Dermis microvascular lymphatic vessel endothelial cell (primary cell): ENCODE measurements around the gene PRRT2. TPM values are rescaled to one million over a fixed set of nuclear protein-coding genes. Genes with fewer than 3 reads are reported as not detected.
"Not testable (repeated sequence)": the region's sequence is repeated elsewhere in the genome, so short reads cannot be mapped to it uniquely, and the experiment has no call there.

ENCODE experiments used
- DNase-seq, 2 donors: peaks; one replicate each; pipeline versions ENCODE4 v3.0.0 to v3.0.0-alpha.2; 2010; ENCODE audit warnings: low read depth in 2 of 2
- total RNA-seq: library from RNA; depleted of rRNA; stranded (reverse); fragments of >200 nt; gene quantifications from 2 replicates; pipeline ENCODE4 v1.2.1, GENCODE V29; 2014

Gene PRRT2
- total RNA-seq: 0.25 TPM in 1 of 2 replicates, not detected in the other

- DNase-seq: peak in 1 of 2 donors; percentile 48
Measured at GRCh38 chr16:29811896-29812665, at the start of gene PRRT2. Gene PRRT2, plus strand, starts transcription at chr16:29812193. Its CDS starts 862 bp downstream, at chr16:29813055.

GRCh38 chr16:29763326-29763725 lies 48.7 kb upstream of the PRRT2 start:
- DNase-seq: no peak

GRCh38 chr16:29765167-29766032 lies 46.6 kb upstream of the PRRT2 start:
- no peak for DNase-seq

GRCh38 chr16:29766571-29766970 lies 45.4 kb upstream of the PRRT2 start:
- DNase-seq: no peak

GRCh38 chr16:29767062-29767461 lies 44.9 kb upstream of the PRRT2 start:
- DNase-seq: no peak

GRCh38 chr16:29769507-29769906 lies 42.5 kb upstream of the PRRT2 start:
- DNase-seq: no peak

GRCh38 chr16:29770250-29770929 lies 41.6 kb upstream of the PRRT2 start:
- DNase-seq: no peak

GRCh38 chr16:29772330-29772729 lies 39.7 kb upstream of the PRRT2 start:
- DNase-seq: not testable (repeated sequence)

GRCh38 chr16:29774730-29775129 lies 37.3 kb upstream of the PRRT2 start:
- DNase-seq: no peak

- DNase-seq: no peak
Measured at GRCh38 chr16:29775742-29776408, 36.1 kb upstream of the PRRT2 start.

- no peak for DNase-seq
Measured at GRCh38 chr16:29777576-29778350, 34.2 kb upstream of the PRRT2 start, which contains the start of gene ZG16. Gene ZG16, plus strand, starts transcription at chr16:29778256. Its CDS starts 1,011 bp downstream, at chr16:29779267.

- no peak for DNase-seq
Measured at GRCh38 chr16:29779474-29779873, 32.5 kb upstream of the PRRT2 start.

GRCh38 chr16:29783094-29783953 lies 28.7 kb upstream of the PRRT2 start:
- not testable (repeated sequence) for DNase-seq

GRCh38 chr16:29784157-29784556 lies 27.8 kb upstream of the PRRT2 start:
- DNase-seq: no peak

- DNase-seq: peak; percentile 21 to 70
Measured at GRCh38 chr16:29784901-29785500, 27.0 kb upstream of the PRRT2 start.

GRCh38 chr16:29787155-29787554 lies 24.8 kb upstream of the PRRT2 start:
- not testable (repeated sequence) for DNase-seq

GRCh38 chr16:29789775-29790182 lies 22.2 kb upstream of the PRRT2 start:
- DNase-seq: no peak

GRCh38 chr16:29790183-29790948 lies 21.6 kb upstream of the PRRT2 start, which contains the start of gene KIF22:
Gene KIF22, plus strand, starts transcription at chr16:29790751. Its CDS starts 9 bp downstream, at chr16:29790760.
- peak; percentile 96 to 99 for DNase-seq
